Natural killer cell (primary cell): ENCODE measurements around the gene ERF. TPM values are rescaled to one million over a fixed set of nuclear protein-coding genes. Genes with fewer than 3 reads are reported as not detected.

ENCODE experiments used
- ATAC-seq, 3 donors: fragments of 150-1000 bp in 2 of 3; fragments of 200-7000 bp in 1 of 3; cut with Tn5 transposase; 1 replicate in 1 of 3; 2 replicates in 2 of 3; pipeline ENCODE4 v1.10.0; 2021; ENCODE audit warnings: mild to moderate bottlenecking in 2 of 3, moderate library complexity in 2 of 3
- DNase-seq, 2 donors: peaks; one replicate each; pipeline versions ENCODE4 v3.0.0 to v3.0.0-alpha.2; 2013 to 2021; ENCODE audit warnings: mixed read lengths in 1 of 2
- H3K27ac ChIP-seq: one replicate; pipeline ENCODE4 v1.5.1; 2013; ENCODE audit warnings: mild to moderate bottlenecking, low read length
- H3K27me3 ChIP-seq: one replicate; pipeline ENCODE4 v1.6.1; 2013; ENCODE audit warnings: low read length; ENCODE audit not compliant: control insufficient read depth, insufficient read depth
- H3K36me3 ChIP-seq: one replicate; pipeline ENCODE4 v1.6.1; 2013; ENCODE audit warnings: low read length; ENCODE audit not compliant: control insufficient read depth, insufficient read depth
- H3K4me1 ChIP-seq: one replicate; pipeline ENCODE4 v1.6.1; 2013; ENCODE audit warnings: low read length; ENCODE audit not compliant: control insufficient read depth, insufficient read depth
- H3K4me3 ChIP-seq: one replicate; pipeline ENCODE4 v1.5.1; 2013; ENCODE audit warnings: low read length
- H3K9me3 ChIP-seq: one replicate; pipeline ENCODE4 v1.6.1; 2013; ENCODE audit warnings: low read length; ENCODE audit not compliant: control insufficient read depth, insufficient read depth
- H3K27ac Mint-ChIP-seq, 2 donors: one replicate each; pipeline ENCODE4 v1.8.0; 2022; ENCODE audit warnings: mild to moderate bottlenecking in 2 of 2, mixed read lengths in 2 of 2, moderate library complexity in 1 of 2
- H3K27me3 Mint-ChIP-seq, 2 donors: one replicate each; pipeline ENCODE4 v1.8.0; 2022; ENCODE audit warnings: low read depth in 2 of 2, mixed read lengths in 2 of 2
- H3K36me3 Mint-ChIP-seq: one replicate; pipeline ENCODE4 v1.8.0; 2022; ENCODE audit warnings: mixed read lengths
- H3K4me1 Mint-ChIP-seq, 2 donors: one replicate each; pipeline ENCODE4 v1.8.0; 2022; ENCODE audit warnings: mixed read lengths in 2 of 2
- H3K4me3 Mint-ChIP-seq: one replicate; pipeline ENCODE4 v1.8.0; 2022; ENCODE audit warnings: mild to moderate bottlenecking, moderate library complexity, mixed read lengths
- H3K9me3 Mint-ChIP-seq, 2 donors: one replicate each; pipeline ENCODE4 v1.8.0; 2022; ENCODE audit warnings: mixed read lengths in 2 of 2
- WGBS: methylation state at CpG from one replicate; pipeline ENCODE4 v1.1.7; 2013; ENCODE audit warnings: missing lambda C conversion rate; ENCODE audit not compliant: insufficient coverage; 5-methylcytosine and 5-hydroxymethylcytosine counted together
- intact Hi-C: fragments of 100-400 bp; cut with micrococcal nuclease; formaldehyde crosslinking; loops from one replicate; pipeline ENCODE4 v1.14.2; 2022
- total RNA-seq, 4 donors: library from RNA; stranded (reverse); fragments of 120-200 nt in 1 of 4; gene quantifications; one replicate each; pipeline versions ENCODE4 v1.2.3 to v1.2.4, GENCODE V29; 2013 to 2022
- TF ChIP-seq, protein P1 (sequence below): fragments of 200-600 bp; IDR thresholded peaks from one replicate; pipeline ENCODE4 v1.8.0; 2022; ENCODE audit warnings: antibody characterized with exemption

ERF gene
- total RNA-seq, 3 donors from 2014 or later (not counting 1 experiment from before 2014, with no cell fraction given) = 58.3 to 115 (median 75.6) TPM

DNA sequence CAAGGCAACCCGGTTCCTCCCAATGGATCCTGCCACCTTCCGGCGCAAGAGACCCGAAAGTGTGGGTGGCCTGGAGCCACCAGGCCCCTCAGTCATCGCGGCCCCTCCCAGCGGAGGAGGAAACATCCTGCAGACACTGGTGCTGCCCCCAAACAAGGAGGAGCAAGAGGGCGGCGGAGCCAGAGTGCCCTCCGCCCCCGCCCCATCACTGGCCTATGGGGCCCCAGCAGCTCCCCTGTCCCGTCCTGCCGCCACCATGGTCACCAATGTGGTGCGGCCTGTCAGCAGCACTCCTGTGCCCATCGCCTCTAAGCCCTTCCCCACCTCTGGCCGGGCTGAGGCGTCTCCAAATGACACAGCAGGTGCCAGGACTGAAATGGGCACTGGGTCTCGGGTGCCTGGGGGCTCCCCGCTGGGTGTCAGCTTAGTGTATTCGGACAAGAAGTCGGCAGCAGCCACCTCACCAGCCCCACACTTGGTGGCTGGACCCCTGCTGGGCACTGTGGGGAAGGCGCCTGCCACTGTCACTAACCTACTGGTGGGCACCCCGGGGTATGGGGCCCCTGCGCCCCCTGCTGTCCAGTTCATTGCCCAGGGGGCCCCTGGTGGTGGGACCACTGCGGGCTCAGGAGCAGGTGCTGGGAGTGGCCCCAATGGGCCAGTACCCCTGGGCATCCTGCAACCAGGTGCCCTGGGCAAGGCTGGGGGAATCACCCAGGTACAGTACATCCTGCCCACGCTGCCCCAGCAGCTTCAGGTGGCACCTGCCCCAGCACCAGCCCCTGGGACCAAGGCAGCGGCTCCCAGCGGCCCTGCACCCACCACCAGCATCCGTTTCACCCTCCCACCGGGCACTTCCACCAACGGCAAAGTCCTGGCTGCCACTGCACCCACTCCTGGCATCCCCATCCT, 35.9 kb upstream of the ERF start:
- Mint-ChIP-seq H3K4me3 (no peak overlapping the region), H3K9me3 (no peaks in the 10 kb centered on the region), H3K4me1 (peaks cover 3 to 15% of the 10 kb centered on the region in 2 donors), H3K27ac (no peak overlapping the region), H3K36me3 (no peaks in the 10 kb centered on the region), H3K27me3 (no peaks in the 10 kb centered on the region)
- Histone ChIP-seq H3K27ac (no peak overlapping the region), H3K4me1 (peaks cover 6% of the 10 kb centered on the region), H3K27me3 (no peaks in the 10 kb centered on the region), H3K9me3 (no peaks in the 10 kb centered on the region), H3K4me3 (no peak overlapping the region), H3K36me3 (peaks cover 66% of the 10 kb centered on the region)
- TF ChIP-seq, protein P1, sequence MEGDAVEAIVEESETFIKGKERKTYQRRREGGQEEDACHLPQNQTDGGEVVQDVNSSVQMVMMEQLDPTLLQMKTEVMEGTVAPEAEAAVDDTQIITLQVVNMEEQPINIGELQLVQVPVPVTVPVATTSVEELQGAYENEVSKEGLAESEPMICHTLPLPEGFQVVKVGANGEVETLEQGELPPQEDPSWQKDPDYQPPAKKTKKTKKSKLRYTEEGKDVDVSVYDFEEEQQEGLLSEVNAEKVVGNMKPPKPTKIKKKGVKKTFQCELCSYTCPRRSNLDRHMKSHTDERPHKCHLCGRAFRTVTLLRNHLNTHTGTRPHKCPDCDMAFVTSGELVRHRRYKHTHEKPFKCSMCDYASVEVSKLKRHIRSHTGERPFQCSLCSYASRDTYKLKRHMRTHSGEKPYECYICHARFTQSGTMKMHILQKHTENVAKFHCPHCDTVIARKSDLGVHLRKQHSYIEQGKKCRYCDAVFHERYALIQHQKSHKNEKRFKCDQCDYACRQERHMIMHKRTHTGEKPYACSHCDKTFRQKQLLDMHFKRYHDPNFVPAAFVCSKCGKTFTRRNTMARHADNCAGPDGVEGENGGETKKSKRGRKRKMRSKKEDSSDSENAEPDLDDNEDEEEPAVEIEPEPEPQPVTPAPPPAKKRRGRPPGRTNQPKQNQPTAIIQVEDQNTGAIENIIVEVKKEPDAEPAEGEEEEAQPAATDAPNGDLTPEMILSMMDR = peak; percentile 52
- ATAC-seq (peak; percentile 77 to 84 (median 77)), DNase-seq (peak; percentile 57 to 72)
- 91% methylated on average over 31 of the region's 31 CpGs for WGBS
- intact Hi-C loops = loop anchor here (1.0 kb wide), 1 partner anchor 182 kb away; no protein-coding TSS in a partner anchor

DNA sequence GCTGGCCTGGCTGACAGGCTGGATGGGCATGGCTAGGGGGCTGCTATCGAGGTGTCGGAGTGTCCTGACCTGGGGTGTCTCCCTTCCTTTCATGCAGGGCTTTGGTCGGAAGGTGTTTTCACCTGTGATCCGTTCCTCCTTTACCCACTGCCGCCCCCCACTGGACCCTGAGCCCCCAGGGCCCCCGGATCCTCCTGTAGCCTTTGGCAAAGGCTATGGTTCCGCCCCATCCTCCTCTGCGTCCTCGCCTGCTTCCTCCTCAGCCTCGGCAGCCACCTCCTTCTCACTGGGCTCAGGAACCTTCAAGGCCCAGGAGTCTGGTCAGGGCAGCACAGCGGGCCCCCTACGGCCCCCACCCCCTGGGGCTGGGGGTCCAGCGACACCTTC, 35.2 kb upstream of the ERF start:
- no peak overlapping the region for H3K4me3 ChIP-seq
- Mint-ChIP-seq H3K27ac (no peak overlapping the region), H3K4me3 (no peak overlapping the region), H3K27me3 (no peaks in the 10 kb centered on the region), H3K9me3 (no peaks in the 10 kb centered on the region), H3K4me1 (peaks cover 7 to 22% of the 10 kb centered on the region in 2 donors), H3K36me3 (no peaks in the 10 kb centered on the region)
- no peak for ATAC-seq
- H3K27ac ChIP-seq = no peak overlapping the region
- intact Hi-C loops = no loop called here
- peaks cover 66% of the 10 kb centered on the region for H3K36me3 ChIP-seq
- TF ChIP-seq, protein P1 = no peak
- WGBS = 95% methylated on average over 13 of the region's 13 CpGs
- no peaks in the 10 kb centered on the region for H3K27me3 ChIP-seq
- DNase-seq = no peak
- H3K4me1 ChIP-seq = peaks cover 12% of the 10 kb centered on the region
- no peaks in the 10 kb centered on the region for H3K9me3 ChIP-seq

DNA sequence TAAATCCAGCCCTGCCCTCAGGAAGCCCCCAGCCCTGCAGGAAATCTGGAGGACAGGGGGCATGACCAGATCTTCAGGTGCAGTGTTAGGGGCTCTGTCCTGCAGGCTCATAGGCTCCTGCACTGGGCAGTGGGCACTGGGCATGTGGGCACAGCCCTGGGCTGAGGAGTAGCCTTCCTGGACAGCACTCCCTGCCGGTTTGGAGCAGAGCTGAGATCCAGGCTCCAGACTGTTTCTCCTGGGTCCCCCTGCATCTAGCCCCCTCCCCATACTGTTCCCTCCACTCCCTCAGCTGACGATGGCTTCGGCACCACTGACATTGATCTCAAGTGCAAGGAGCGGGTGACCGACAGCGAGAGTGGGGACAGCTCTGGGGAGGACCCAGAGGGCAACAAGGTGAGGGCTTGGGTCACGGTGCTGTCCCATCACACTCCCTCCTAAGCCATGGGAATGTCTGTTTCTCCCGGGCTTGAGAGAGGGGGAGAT, 34.7 kb upstream of the ERF start:
- TF ChIP-seq, protein P1 = no peak
- no peak overlapping the region for H3K27ac ChIP-seq
- Mint-ChIP-seq H3K4me1 (peaks cover 12 to 27% of the 10 kb centered on the region in 2 donors), H3K4me3 (no peak overlapping the region), H3K27me3 (no peaks in the 10 kb centered on the region), H3K27ac (no peak overlapping the region), H3K9me3 (no peaks in the 10 kb centered on the region), H3K36me3 (no peaks in the 10 kb centered on the region)
- H3K9me3 ChIP-seq = no peaks in the 10 kb centered on the region
- H3K27me3 ChIP-seq = no peaks in the 10 kb centered on the region
- H3K36me3 ChIP-seq = peaks cover 66% of the 10 kb centered on the region
- no peak for DNase-seq
- H3K4me1 ChIP-seq = peaks cover 18% of the 10 kb centered on the region
- H3K4me3 ChIP-seq = no peak overlapping the region
- ATAC-seq = no peak
- WGBS = 99% methylated on average over 8 of the region's 8 CpGs
- intact Hi-C loops = no loop called here
